ENCODE measurements around the gene VPS35L.

DNA sequence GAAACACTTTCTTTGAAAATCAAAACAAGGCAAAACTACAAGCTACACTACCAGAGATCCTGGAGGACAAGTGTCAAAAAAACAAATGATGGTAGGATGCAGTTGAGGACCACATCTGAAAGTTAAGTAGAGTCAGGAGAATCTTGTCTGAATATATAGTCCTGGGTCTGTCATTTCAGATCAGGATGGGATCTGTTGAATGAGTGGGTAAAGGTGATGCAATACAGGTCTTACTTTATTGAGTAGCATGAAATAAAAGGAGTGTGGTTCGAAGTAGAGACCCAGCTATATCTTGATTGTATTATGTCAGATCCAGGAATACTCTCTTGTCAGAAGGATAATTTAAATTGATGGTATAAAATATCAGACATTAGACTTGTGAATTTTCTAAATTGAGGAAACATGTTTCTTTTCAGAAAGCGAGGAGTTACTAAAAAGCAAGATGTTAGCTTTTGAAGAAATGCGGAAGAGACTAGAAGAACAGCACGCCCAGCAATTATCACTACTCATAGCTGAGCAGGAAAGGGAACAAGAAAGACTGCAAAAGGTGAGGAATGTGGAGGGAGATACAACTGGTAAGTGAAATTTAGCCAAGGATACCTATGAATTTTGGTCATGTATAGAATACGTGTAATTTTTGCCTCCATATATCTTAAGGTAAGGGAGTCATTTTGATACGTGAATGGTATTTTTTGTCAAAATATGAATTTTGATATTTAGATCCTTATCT, 15.1 kb upstream of the VPS35L start:
- no peak for TF ChIP-seq CTCF (IDR thresholded peaks at IDR 0.05; ENCODE audit: poor library complexity)
- TF ChIP-seq EZH2 (IDR thresholded peaks at IDR 0.05; ENCODE audit: borderline replicate concordance): no peak

Measured in hepatocyte (in vitro differentiated cells).